ENCODE results near the gene RXYLT1. TPM values are rescaled to one million over a fixed set of nuclear protein-coding genes. Genes with fewer than 3 reads are reported as not detected.
A peak's percentile ranks its signal among the peaks of the same experiment; 100 is the strongest.

The RXYLT1 gene
- total and polyA plus RNA-seq, 4 experiments from 2014 or later, result 13.2 to 15.1 (median 14.8) TPM

- ChIA-PET POLR2A (ENCODE audit: partially characterized antibody) (no interaction called here), CTCF (ENCODE audit: partially characterized antibody) (interaction anchor here (1.1 to 3.4 kb wide), 19 partner anchors 8 to 697 kb away, joined by 3 to 16 read pairs (median 5); partner anchors contain the start of genes DPY19L2 and SRGAP1)
- peak in 2 of 5 donors; percentile 22 to 23 for DNase-seq
- Histone ChIP-seq H3K4me1 (ENCODE audit: insufficient read depth, low read length) (no peaks in the 10 kb centered on the region), H3K27me3 (ENCODE audit: insufficient read depth, low read length) (no peaks in the 10 kb centered on the region), H3K36me3 (ENCODE audit: insufficient read depth, low read length) (no peaks in the 10 kb centered on the region), H3K4me3 (ENCODE audit: low read length in 2 of 2) (no peak overlapping the region), H3K9me3 (ENCODE audit: control insufficient read depth in 1 of 2, low read length in 2 of 2) (no peaks in the 10 kb centered on the region), H3K27ac (ENCODE audit: low read depth, low read length) (no peak overlapping the region)
- no peaks in the 10 kb centered on the region for H3K9me3 Mint-ChIP-seq
- intact Hi-C loops (cut with micrococcal nuclease), result loop anchor here (1.0 kb wide), 1 partner anchor 129 kb away; no protein-coding TSS in a partner anchor
- no peak overlapping the region for H3K4me3 Mint-ChIP-seq
- H3K4me1 Mint-ChIP-seq, result peaks cover 0 to 2% (median 0%) of the 10 kb centered on the region in 4 donors
- H3K36me3 Mint-ChIP-seq, result peaks cover 2 to 4% of the 10 kb centered on the region in 2 donors
- H3K27me3 Mint-ChIP-seq, result no peaks in the 10 kb centered on the region
- no peak overlapping the region for H3K27ac Mint-ChIP-seq
Measured at GRCh38 chr12:63802012-63802608, 22.4 kb downstream of the RXYLT1 start.

DNA sequence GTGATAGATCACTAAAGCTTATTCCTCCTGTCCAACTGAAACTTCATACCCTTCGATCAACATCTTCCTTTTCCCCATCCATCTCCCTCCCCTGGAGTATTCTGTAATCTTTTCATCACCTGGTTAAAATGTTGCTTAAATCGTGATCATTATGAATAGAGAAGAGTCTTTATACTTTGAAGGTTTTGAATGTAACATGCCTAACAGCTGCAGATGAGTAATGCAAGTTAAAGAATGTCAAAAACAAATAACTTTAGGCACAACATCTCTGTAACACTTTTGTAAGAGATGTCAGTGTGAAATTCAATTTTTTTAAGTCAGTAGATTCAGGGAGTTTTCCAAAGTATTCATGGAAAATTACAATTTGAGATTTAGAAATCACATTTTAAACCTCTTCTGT, 25.0 kb downstream of the RXYLT1 start:
- peaks cover 2 to 7% of the 10 kb centered on the region in 2 donors for H3K36me3 Mint-ChIP-seq
- intact Hi-C loops (cut with micrococcal nuclease), result no loop called here
- H3K4me1 Mint-ChIP-seq, result peaks cover 0 to 2% (median 0%) of the 10 kb centered on the region in 4 donors
- H3K27me3 Mint-ChIP-seq, result no peaks in the 10 kb centered on the region
- no peak for DNase-seq
- Histone ChIP-seq H3K27ac (ENCODE audit: low read depth, low read length) (no peak overlapping the region), H3K4me3 (ENCODE audit: low read length in 2 of 2) (no peak overlapping the region), H3K36me3 (ENCODE audit: insufficient read depth, low read length) (no peaks in the 10 kb centered on the region), H3K9me3 (ENCODE audit: control insufficient read depth in 1 of 2, low read length in 2 of 2) (no peaks in the 10 kb centered on the region), H3K27me3 (ENCODE audit: insufficient read depth, low read length) (no peaks in the 10 kb centered on the region), H3K4me1 (ENCODE audit: insufficient read depth, low read length) (no peaks in the 10 kb centered on the region)
- POLR2A ChIA-PET (ENCODE audit: partially characterized antibody), result no interaction called here
- no peaks in the 10 kb centered on the region for H3K9me3 Mint-ChIP-seq
- no peak overlapping the region for H3K4me3 Mint-ChIP-seq
- H3K27ac Mint-ChIP-seq, result peak overlapping the region in 2 of 7 donors; percentile 20 to 29
- CTCF ChIA-PET (ENCODE audit: partially characterized antibody), result no interaction called here

DNA sequence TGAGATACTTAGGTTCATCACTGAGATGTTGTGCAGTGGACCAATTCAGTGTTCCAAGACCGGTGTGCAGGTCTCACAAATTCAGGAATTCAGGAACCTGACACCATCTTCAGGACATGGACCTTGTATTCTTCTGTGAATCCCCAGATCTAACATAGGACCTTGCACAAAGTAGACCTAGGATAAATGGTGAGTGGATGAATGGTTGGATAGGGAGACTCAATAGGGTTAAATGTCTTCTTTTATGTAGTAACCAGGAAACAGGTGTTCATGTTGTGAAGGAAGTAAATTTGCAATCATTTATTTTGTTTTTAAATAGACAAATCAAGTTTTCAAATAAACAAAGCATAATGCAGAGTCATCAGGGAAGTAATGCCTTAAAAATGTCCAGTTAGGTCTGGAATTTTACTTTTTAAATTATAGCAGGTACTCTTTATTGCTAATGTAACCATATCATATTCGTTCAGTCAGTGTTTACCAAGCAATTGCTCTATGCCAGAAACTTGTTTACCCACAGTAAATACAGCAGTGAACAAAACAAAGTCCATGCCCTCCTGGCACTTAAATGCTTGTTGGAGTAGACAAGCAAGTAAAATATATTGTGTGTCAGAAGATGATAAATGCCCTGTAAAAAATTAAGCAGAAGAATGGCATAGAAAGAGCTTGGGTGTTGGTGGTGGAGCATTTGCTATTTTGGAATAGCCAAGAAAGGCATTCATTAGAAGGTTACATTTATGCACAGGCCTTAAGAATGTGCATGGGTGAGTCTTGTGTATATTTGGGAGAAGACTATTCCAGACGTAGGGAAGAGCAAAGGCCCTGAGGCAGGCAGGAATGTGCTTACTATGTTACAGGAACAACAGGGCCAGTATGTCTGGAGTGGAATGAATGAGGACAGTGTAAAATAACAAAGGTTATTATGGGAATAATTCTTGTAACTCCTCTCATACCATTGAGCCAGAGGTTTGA, 26.3 kb downstream of the RXYLT1 start:
- Mint-ChIP-seq H3K4me3 (no peak overlapping the region), H3K9me3 (no peaks in the 10 kb centered on the region), H3K27ac (no peak overlapping the region), H3K36me3 (peaks cover 2 to 7% of the 10 kb centered on the region in 2 donors), H3K4me1 (peaks cover 0 to 2% (median 0%) of the 10 kb centered on the region in 4 donors), H3K27me3 (no peaks in the 10 kb centered on the region)
- no peaks in the 10 kb centered on the region for H3K9me3 ChIP-seq (ENCODE audit: control insufficient read depth in 1 of 2, low read length in 2 of 2)
- no peak overlapping the region for H3K4me3 ChIP-seq (ENCODE audit: low read length in 2 of 2)
- no peaks in the 10 kb centered on the region for H3K4me1 ChIP-seq (ENCODE audit: insufficient read depth, low read length)
- ChIA-PET POLR2A (ENCODE audit: partially characterized antibody) (no interaction called here), CTCF (ENCODE audit: partially characterized antibody) (no interaction called here)
- no peak overlapping the region for H3K27ac ChIP-seq (ENCODE audit: low read depth, low read length)
- no peaks in the 10 kb centered on the region for H3K36me3 ChIP-seq (ENCODE audit: insufficient read depth, low read length)
- DNase-seq, result no peak
- intact Hi-C loops (cut with micrococcal nuclease), result no loop called here
- no peaks in the 10 kb centered on the region for H3K27me3 ChIP-seq (ENCODE audit: insufficient read depth, low read length)

DNA sequence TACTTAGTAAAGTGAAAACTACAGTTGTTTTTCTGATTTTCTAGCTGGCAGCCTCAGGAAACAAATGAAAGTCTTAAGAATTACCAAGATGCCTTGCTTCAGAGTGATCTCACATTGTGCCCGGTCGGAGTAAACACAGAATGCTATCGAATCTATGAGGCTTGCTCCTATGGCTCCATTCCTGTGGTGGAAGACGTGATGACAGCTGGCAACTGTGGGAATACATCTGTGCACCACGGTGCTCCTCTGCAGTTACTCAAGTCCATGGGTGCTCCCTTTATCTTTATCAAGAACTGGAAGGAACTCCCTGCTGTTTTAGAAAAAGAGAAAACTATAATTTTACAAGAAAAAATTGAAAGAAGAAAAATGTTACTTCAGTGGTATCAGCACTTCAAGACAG, 28.9 kb downstream of the RXYLT1 start:
- no peaks in the 10 kb centered on the region for H3K9me3 ChIP-seq (ENCODE audit: control insufficient read depth in 1 of 2, low read length in 2 of 2)
- Mint-ChIP-seq H3K9me3 (no peaks in the 10 kb centered on the region), H3K4me3 (no peak overlapping the region), H3K36me3 (peaks cover 2 to 7% of the 10 kb centered on the region in 2 donors), H3K4me1 (peaks cover 0 to 3% (median 0%) of the 10 kb centered on the region in 4 donors), H3K27me3 (no peaks in the 10 kb centered on the region), H3K27ac (no peak overlapping the region)
- H3K4me1 ChIP-seq (ENCODE audit: insufficient read depth, low read length), result no peaks in the 10 kb centered on the region
- intact Hi-C loops (cut with micrococcal nuclease), result no loop called here
- ChIA-PET CTCF (ENCODE audit: partially characterized antibody) (interaction anchor here (0.6 kb wide), 1 partner anchor 42 kb away, joined by 3 read pairs; no protein-coding TSS in a partner anchor), POLR2A (ENCODE audit: partially characterized antibody) (no interaction called here)
- DNase-seq, result no peak
- H3K36me3 ChIP-seq (ENCODE audit: insufficient read depth, low read length), result no peaks in the 10 kb centered on the region
- H3K27ac ChIP-seq (ENCODE audit: low read depth, low read length), result no peak overlapping the region
- H3K4me3 ChIP-seq (ENCODE audit: low read length in 2 of 2), result no peak overlapping the region
- no peaks in the 10 kb centered on the region for H3K27me3 ChIP-seq (ENCODE audit: insufficient read depth, low read length)

GRCh38 chr12:63809566-63809965, 29.9 kb downstream of the RXYLT1 start:
- Mint-ChIP-seq H3K36me3 (peaks cover 2 to 7% of the 10 kb centered on the region in 2 donors), H3K27ac (peak overlapping the region in 1 of 7 donors; percentile 11), H3K27me3 (no peaks in the 10 kb centered on the region), H3K4me3 (no peak overlapping the region), H3K9me3 (no peaks in the 10 kb centered on the region), H3K4me1 (peaks cover 0 to 5% (median 4%) of the 10 kb centered on the region in 4 donors)
- Histone ChIP-seq H3K36me3 (ENCODE audit: insufficient read depth, low read length) (no peaks in the 10 kb centered on the region), H3K27me3 (ENCODE audit: insufficient read depth, low read length) (no peaks in the 10 kb centered on the region), H3K4me1 (ENCODE audit: insufficient read depth, low read length) (peaks cover 8% of the 10 kb centered on the region), H3K4me3 (ENCODE audit: low read length in 2 of 2) (no peak overlapping the region), H3K9me3 (ENCODE audit: control insufficient read depth in 1 of 2, low read length in 2 of 2) (no peaks in the 10 kb centered on the region), H3K27ac (ENCODE audit: low read depth, low read length) (no peak overlapping the region)
- CTCF ChIA-PET (ENCODE audit: partially characterized antibody), result interaction anchor here (1.1 kb wide), 1 partner anchor 11 kb away, joined by 3 read pairs; no protein-coding TSS in a partner anchor
- DNase-seq, result no peak
- POLR2A ChIA-PET (ENCODE audit: partially characterized antibody), result interaction anchor here (0.6 kb wide), 1 partner anchor 9 kb away, joined by 5 read pairs; no protein-coding TSS in a partner anchor
- intact Hi-C loops (cut with micrococcal nuclease), result no loop called here

DNA sequence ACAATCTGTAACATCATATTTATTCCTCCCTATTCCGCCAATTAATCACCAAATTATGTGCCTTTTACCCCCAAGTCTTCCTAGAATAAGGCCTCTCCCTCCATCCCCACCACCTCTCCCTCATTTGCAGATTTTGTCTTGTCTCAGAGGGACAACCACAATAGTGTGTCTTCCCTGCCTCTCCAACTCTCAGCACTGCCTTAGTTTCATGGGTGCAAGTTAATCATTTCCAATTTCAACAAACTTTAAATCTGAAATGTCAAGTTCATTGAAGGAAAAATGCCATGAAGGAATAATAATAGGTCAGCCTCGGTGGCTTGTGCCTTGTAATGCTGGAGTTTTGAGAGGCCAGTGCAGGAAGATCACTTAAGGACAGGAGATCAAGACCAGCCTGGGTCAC, 31.6 kb downstream of the RXYLT1 start:
- CTCF ChIA-PET (ENCODE audit: partially characterized antibody), result interaction anchor here (0.6 to 2.5 kb wide), 4 partner anchors 9 to 628 kb away, joined by 3 to 8 read pairs (median 6); no protein-coding TSS in a partner anchor
- H3K4me3 Mint-ChIP-seq, result no peak overlapping the region
- no peaks in the 10 kb centered on the region for H3K9me3 ChIP-seq (ENCODE audit: control insufficient read depth in 1 of 2, low read length in 2 of 2)
- DNase-seq, result no peak
- H3K27me3 ChIP-seq (ENCODE audit: insufficient read depth, low read length), result no peaks in the 10 kb centered on the region
- peaks cover 21% of the 10 kb centered on the region for H3K4me1 ChIP-seq (ENCODE audit: insufficient read depth, low read length)
- peaks cover 0 to 1% of the 10 kb centered on the region in 2 donors for H3K27me3 Mint-ChIP-seq
- no peak overlapping the region for H3K27ac Mint-ChIP-seq
- H3K27ac ChIP-seq (ENCODE audit: low read depth, low read length), result no peak overlapping the region
- H3K9me3 Mint-ChIP-seq, result no peaks in the 10 kb centered on the region
- POLR2A ChIA-PET (ENCODE audit: partially characterized antibody), result no interaction called here
- H3K36me3 ChIP-seq (ENCODE audit: insufficient read depth, low read length), result no peaks in the 10 kb centered on the region
- peaks cover 0 to 3% of the 10 kb centered on the region in 2 donors for H3K36me3 Mint-ChIP-seq
- intact Hi-C loops (cut with micrococcal nuclease), result no loop called here
- H3K4me3 ChIP-seq (ENCODE audit: low read length in 2 of 2), result no peak overlapping the region
- H3K4me1 Mint-ChIP-seq, result peaks cover 6 to 12% (median 10%) of the 10 kb centered on the region in 4 donors

DNA sequence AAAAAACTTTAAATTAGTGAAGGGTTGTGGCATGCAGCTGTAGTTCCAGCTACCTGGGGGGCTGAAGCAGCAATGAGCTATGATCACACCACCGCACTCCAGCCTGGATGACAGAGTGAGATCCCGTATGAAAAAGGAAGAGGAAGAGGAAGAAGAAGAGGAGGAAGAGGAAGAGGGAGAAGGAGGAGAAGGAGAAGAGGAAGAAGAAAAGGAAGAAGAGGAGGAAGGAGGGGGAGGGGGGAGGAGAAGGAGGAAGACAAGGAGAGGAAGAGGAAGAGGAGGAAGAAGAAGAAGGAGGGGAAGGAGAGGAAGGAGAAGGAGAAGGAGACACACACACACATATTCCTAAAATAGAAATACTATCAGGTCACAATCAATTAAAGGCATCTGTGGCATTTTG, 32.0 kb downstream of the RXYLT1 start:
- Histone ChIP-seq H3K27ac (ENCODE audit: low read depth, low read length) (no peak overlapping the region), H3K4me1 (ENCODE audit: insufficient read depth, low read length) (peaks cover 21% of the 10 kb centered on the region), H3K4me3 (ENCODE audit: low read length in 2 of 2) (no peak overlapping the region), H3K9me3 (ENCODE audit: control insufficient read depth in 1 of 2, low read length in 2 of 2) (no peaks in the 10 kb centered on the region), H3K36me3 (ENCODE audit: insufficient read depth, low read length) (no peaks in the 10 kb centered on the region), H3K27me3 (ENCODE audit: insufficient read depth, low read length) (no peaks in the 10 kb centered on the region)
- CTCF ChIA-PET (ENCODE audit: partially characterized antibody), result interaction anchor here (0.6 to 2.5 kb wide), 3 partner anchors 9 to 627 kb away, joined by 6 to 8 read pairs (median 6); no protein-coding TSS in a partner anchor
- no peak for DNase-seq
- POLR2A ChIA-PET (ENCODE audit: partially characterized antibody), result no interaction called here
- Mint-ChIP-seq H3K4me3 (no peak overlapping the region), H3K27ac (no peak overlapping the region), H3K27me3 (peaks cover 0 to 1% of the 10 kb centered on the region in 2 donors), H3K36me3 (peaks cover 0 to 3% of the 10 kb centered on the region in 2 donors), H3K4me1 (peaks cover 6 to 12% (median 10%) of the 10 kb centered on the region in 4 donors), H3K9me3 (no peaks in the 10 kb centered on the region)
- intact Hi-C loops (cut with micrococcal nuclease), result no loop called here

Data from CD4-positive, alpha-beta memory T cell (primary cell).